MM.1S (cell line): ENCODE data around the gene MAP4K3.

Source experiments
- DNase-seq: peaks from one replicate; pipeline ENCODE4 v3.0.0-alpha.2; 2015
- H2AFZ ChIP-seq: fragments of 300-600 bp; sonication (generic); 2 replicates; pipeline ENCODE4 v1.6.0; 2016; ENCODE audit warnings: antibody characterized with exemption, low read length
- H3F3A ChIP-seq: fragments of 300-600 bp; sonication (generic); 2 replicates; pipeline ENCODE4 v1.6.1; 2016; ENCODE audit warnings: mild to moderate bottlenecking, antibody characterized with exemption, low read length, moderate library complexity, mixed read lengths; ENCODE audit not compliant: insufficient read depth
- H3K27ac ChIP-seq: fragments of 300-600 bp; sonication (generic); 2 replicates; pipeline ENCODE4 v1.5.1; 2016; ENCODE audit warnings: mild to moderate bottlenecking, low read length
- H3K27me3 ChIP-seq: fragments of 300-600 bp; sonication (generic); replicated peaks from 2 replicates; pipeline ENCODE4 v1.6.0; 2016; ENCODE audit warnings: low read length; ENCODE audit not compliant: insufficient read depth
- H3K36me3 ChIP-seq: fragments of 300-600 bp; sonication (generic); replicated peaks from 2 replicates; pipeline ENCODE4 v1.6.1; 2016; ENCODE audit warnings: mild to moderate bottlenecking, low read length, mixed read lengths; ENCODE audit not compliant: insufficient read depth
- H3K4me1 ChIP-seq: fragments of 300-600 bp; sonication (generic); 2 replicates; pipeline ENCODE4 v1.6.1; 2016; ENCODE audit warnings: low read length, mixed read lengths
- H3K4me2 ChIP-seq: fragments of 300-600 bp; sonication (generic); 2 replicates; pipeline ENCODE4 v1.6.0; 2016; ENCODE audit warnings: low read depth, low read length
- H3K4me3 ChIP-seq: fragments of 300-600 bp; sonication (generic); 2 replicates; pipeline ENCODE4 v1.5.1; 2016; ENCODE audit warnings: low read length, mixed read lengths
- H3K79me2 ChIP-seq: fragments of 300-600 bp; sonication (generic); 2 replicates; pipeline ENCODE4 v1.6.1; 2016; ENCODE audit warnings: mixed run types, low read length, mixed read lengths
- H3K9ac ChIP-seq: fragments of 300-600 bp; sonication (generic); 2 replicates; pipeline ENCODE4 v1.6.1; 2016; ENCODE audit warnings: low read length, mixed read lengths
- H3K9me2 ChIP-seq: fragments of 300-600 bp; sonication (generic); replicated peaks from 2 replicates; pipeline ENCODE4 v1.6.1; 2016; ENCODE audit warnings: mild to moderate bottlenecking, low read length, mixed read lengths; ENCODE audit not compliant: insufficient read depth
- H3K9me3 ChIP-seq: fragments of 300-600 bp; sonication (generic); replicated peaks from 2 replicates; pipeline ENCODE4 v1.6.1; 2016; ENCODE audit warnings: mild to moderate bottlenecking, low read length, mixed read lengths; ENCODE audit not compliant: insufficient read depth
- H4K20me1 ChIP-seq: fragments of 300-600 bp; sonication (generic); 2 replicates; pipeline ENCODE4 v1.6.1; 2016; ENCODE audit warnings: mild to moderate bottlenecking, low read length, moderate library complexity, mixed read lengths; ENCODE audit not compliant: insufficient read depth
- EZH2 ChIP-seq: fragments of 300-600 bp; sonication (generic); optimal IDR thresholded peaks from 2 replicates; pipeline ENCODE3; 2017; ENCODE audit warnings: low read depth, mild to moderate bottlenecking, antibody characterized with exemption, low read length, mixed read lengths
- EZH2phosphoT487 ChIP-seq: fragments of 300-600 bp; sonication (generic); IDR thresholded peaks from 2 replicates; pipeline ENCODE4 v1.6.1; 2018; ENCODE audit warnings: antibody characterized with exemption, low read length
- TF ChIP-seq, protein P1 (sequence below): fragments of 300-600 bp; sonication (generic); IDR thresholded peaks from 2 replicates; pipeline ENCODE4 v1.5.1; 2016; ENCODE audit warnings: antibody characterized with exemption, low read length, mixed read lengths

Gene MAP4K3

GRCh38 chr2:39448169-39448502 is 11.1 kb upstream of the MAP4K3 start:
- Histone ChIP-seq H3K4me3 (no peak overlapping the region), H3K79me2 (no peaks in the 10 kb centered on the region), H3K36me3 (no peaks in the 10 kb centered on the region), H3K27ac (no peak overlapping the region), H4K20me1 (no peaks in the 10 kb centered on the region), H3K4me1 (0 out of 2 replicates have a peak, but pooled peaks cover 4% of the 10 kb centered on the region), H3F3A (no peaks in the 10 kb centered on the region), H2AFZ (no peak overlapping the region), H3K4me2 (no peak overlapping the region), H3K9ac (no peak overlapping the region), H3K27me3 (no peaks in the 10 kb centered on the region), H3K9me2 (no peaks in the 10 kb centered on the region), H3K9me3 (no peaks in the 10 kb centered on the region)
- no peak for DNase-seq
- TF ChIP-seq EZH2 (no peak), EZH2phosphoT487 (no peak)
- TF ChIP-seq, protein P1, sequence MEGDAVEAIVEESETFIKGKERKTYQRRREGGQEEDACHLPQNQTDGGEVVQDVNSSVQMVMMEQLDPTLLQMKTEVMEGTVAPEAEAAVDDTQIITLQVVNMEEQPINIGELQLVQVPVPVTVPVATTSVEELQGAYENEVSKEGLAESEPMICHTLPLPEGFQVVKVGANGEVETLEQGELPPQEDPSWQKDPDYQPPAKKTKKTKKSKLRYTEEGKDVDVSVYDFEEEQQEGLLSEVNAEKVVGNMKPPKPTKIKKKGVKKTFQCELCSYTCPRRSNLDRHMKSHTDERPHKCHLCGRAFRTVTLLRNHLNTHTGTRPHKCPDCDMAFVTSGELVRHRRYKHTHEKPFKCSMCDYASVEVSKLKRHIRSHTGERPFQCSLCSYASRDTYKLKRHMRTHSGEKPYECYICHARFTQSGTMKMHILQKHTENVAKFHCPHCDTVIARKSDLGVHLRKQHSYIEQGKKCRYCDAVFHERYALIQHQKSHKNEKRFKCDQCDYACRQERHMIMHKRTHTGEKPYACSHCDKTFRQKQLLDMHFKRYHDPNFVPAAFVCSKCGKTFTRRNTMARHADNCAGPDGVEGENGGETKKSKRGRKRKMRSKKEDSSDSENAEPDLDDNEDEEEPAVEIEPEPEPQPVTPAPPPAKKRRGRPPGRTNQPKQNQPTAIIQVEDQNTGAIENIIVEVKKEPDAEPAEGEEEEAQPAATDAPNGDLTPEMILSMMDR = no peak

DNA sequence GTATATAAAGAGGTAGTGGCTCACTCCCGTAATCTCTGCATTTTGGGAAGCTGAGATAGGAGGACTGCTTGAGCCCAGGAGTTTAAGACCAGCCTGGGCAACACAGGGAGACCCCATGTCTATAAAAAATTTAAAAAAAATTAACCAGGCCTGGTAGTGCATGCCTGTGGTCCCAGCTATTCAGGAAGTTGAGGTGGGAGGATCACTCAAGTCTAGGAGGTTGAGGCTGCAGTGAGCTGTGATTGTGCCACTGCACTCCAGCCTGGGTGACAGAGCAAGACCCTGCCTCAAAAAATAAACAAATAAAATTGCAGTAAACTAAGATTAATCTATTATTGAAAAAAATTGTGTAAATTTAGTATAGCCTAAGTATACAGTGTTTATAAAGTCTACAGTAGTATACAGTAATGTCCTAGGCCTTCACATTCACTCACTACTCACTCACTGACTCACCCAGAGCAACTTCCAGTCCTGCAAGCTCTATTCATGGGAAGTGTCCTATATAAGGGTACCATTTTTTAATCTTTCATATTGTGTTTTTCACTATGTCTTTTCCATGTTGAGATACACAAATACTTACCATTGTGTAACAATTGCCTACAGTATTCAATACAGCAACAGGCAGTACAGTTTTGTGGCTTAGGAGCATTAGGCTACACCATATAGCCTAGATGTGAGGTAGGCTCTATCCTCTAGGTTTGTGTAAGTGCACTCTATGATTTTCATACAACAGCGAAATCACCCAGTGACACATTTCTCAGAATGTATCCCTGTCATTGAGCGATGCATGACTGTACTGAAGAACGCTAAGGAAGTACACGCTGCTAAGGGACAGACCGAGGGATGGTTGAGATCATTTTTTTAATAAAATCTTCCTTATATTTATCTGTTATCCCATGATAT is 10.4 kb upstream of the MAP4K3 start:
- H3F3A ChIP-seq = no peaks in the 10 kb centered on the region
- H3K9me2 ChIP-seq = no peaks in the 10 kb centered on the region
- H3K27me3 ChIP-seq = no peaks in the 10 kb centered on the region
- no peaks in the 10 kb centered on the region for H4K20me1 ChIP-seq
- no peaks in the 10 kb centered on the region for H3K36me3 ChIP-seq
- TF ChIP-seq EZH2 (no peak), EZH2phosphoT487 (no peak)
- TF ChIP-seq, protein P1 = no peak
- H3K79me2 ChIP-seq = no peaks in the 10 kb centered on the region
- no peak overlapping the region for H3K9ac ChIP-seq
- no peak overlapping the region for H3K27ac ChIP-seq
- no peaks in the 10 kb centered on the region for H3K9me3 ChIP-seq
- H3K4me2 ChIP-seq = no peak overlapping the region
- no peak overlapping the region for H3K4me3 ChIP-seq
- no peak overlapping the region for H2AFZ ChIP-seq
- no peak for DNase-seq
- H3K4me1 ChIP-seq = 0 out of 2 replicates have a peak, but pooled peaks cover 4% of the 10 kb centered on the region

- Histone ChIP-seq H3K9me2 (no peaks in the 10 kb centered on the region), H3K9me3 (no peaks in the 10 kb centered on the region), H2AFZ (no peak overlapping the region), H3K27ac (no peak overlapping the region), H3K4me1 (0 out of 2 replicates have a peak, but pooled peaks cover 4% of the 10 kb centered on the region), H3K4me3 (no peak overlapping the region), H3K27me3 (no peaks in the 10 kb centered on the region), H3F3A (no peaks in the 10 kb centered on the region), H3K79me2 (no peaks in the 10 kb centered on the region), H3K4me2 (no peak overlapping the region), H3K36me3 (no peaks in the 10 kb centered on the region), H3K9ac (no peak overlapping the region), H4K20me1 (no peaks in the 10 kb centered on the region)
- TF ChIP-seq EZH2phosphoT487 (no peak), EZH2 (no peak)
- TF ChIP-seq, protein P1 = no peak
- DNase-seq = no peak
Observed at GRCh38 chr2:39445934-39446333, 8.8 kb upstream of the MAP4K3 start.
